AG04450 (cell line): ENCODE measurements around the gene GNG14. TPM values are rescaled to one million over a fixed set of nuclear protein-coding genes. Genes with fewer than 3 reads are reported as not detected.
A peak's percentile ranks its signal among the peaks of the same experiment; 100 is the strongest.

ENCODE experiments used
- CTCF ChIA-PET: fragments of 300-600, 350-600 bp; formaldehyde crosslinking; extraction: SDS; loops from one replicate; lab custom pipeline; 2022; ENCODE audit warnings: antibody characterized with exemption, inconsistent platforms; lab: Charles Lee
- POLR2A ChIA-PET: fragments of 350-600 bp; formaldehyde crosslinking; extraction: SDS; loops from one replicate; lab custom pipeline; 2021; ENCODE audit warnings: antibody characterized with exemption, inconsistent platforms; lab: Yijun Ruan, JAX
- DNase-seq: peaks from one replicate; pipeline ENCODE4 v3.0.0-alpha.2; 2011; ENCODE audit warnings: low read depth, low spot score
- H3K27ac ChIP-seq: one replicate; pipeline ENCODE4 v1.5.1; 2012; ENCODE audit warnings: low read depth, low read length, control low read depth
- H3K27me3 ChIP-seq: one replicate; pipeline ENCODE4 v1.6.0; 2012; ENCODE audit warnings: low read length; ENCODE audit not compliant: control insufficient read depth, insufficient read depth
- H3K4me3 ChIP-seq: 2 replicates; pipeline ENCODE4 v1.5.1; 2011; ENCODE audit warnings: mild to moderate bottlenecking, low read depth, low read length, control low read depth
- H3K9me3 ChIP-seq: 2 replicates; pipeline ENCODE4 v1.5.1; 2012; ENCODE audit warnings: low read length; ENCODE audit not compliant: control insufficient read depth, insufficient read depth
- CTCF ChIP-seq: IDR thresholded peaks from 2 replicates; pipeline ENCODE4 v1.5.1; 2011; ENCODE audit warnings: low read depth, low read length, control low read depth, inconsistent platforms
- polyA plus RNA-seq: library from polyadenylated mRNA; depleted of rRNA; stranded (reverse); fragments of >200 nt; gene quantifications from 2 replicates; pipeline ENCODE4 v1.2.3, GENCODE V29; 2011; rRNA removed
- small RNA-seq: library from RNA; depleted of rRNA; stranded (forward); fragments of <200 nt; gene quantifications from one replicate; pipeline ENCODE3, GENCODE V24; 2012; ENCODE audit warnings: low read depth; ENCODE audit not compliant: insufficient read length

Gene GNG14
- polyA plus RNA-seq, 1 experiment = not detected

- CTCF ChIA-PET = interaction anchor here (1.3 to 5.3 kb wide), 4 partner anchors 20 to 110 kb away, joined by 4 to 27 read pairs (median 9); no protein-coding TSS in a partner anchor
- TF ChIP-seq CTCF = no peak
- no peaks in the 10 kb centered on the region for H3K27me3 ChIP-seq
- POLR2A ChIA-PET = interaction anchor here (0.7 to 1.5 kb wide), 3 partner anchors 16 to 42 kb away, joined by 3 to 19 read pairs (median 3); partner anchors contain the start of genes FBXW9 and TNPO2
- peak overlapping the region; percentile 99 for H3K4me3 ChIP-seq
- no peak overlapping the region for H3K27ac ChIP-seq
- peaks cover 3% of the 10 kb centered on the region; the same call in 1 of the 2 replicates for H3K9me3 ChIP-seq
- no peak for DNase-seq
Observed at GRCh38 chr19:12737835-12738351, 50.1 kb downstream of the GNG14 start.

Small RNA genes within 50 kb of the gene (small RNA-seq; reads per million reads assigned to genes)
- gene SNORD41 = not detected

Other genes starting within 250 kb of the GNG14 start
- 1.1 and 1.7 TPM in 2 replicates for gene ZNF443, start 247.0 kb upstream of the GNG14 start, polyA plus RNA-seq
- 1.4 and 1.7 TPM in 2 replicates for gene ZNF709, start 203.2 kb upstream of the GNG14 start, polyA plus RNA-seq
- 3.3 and 4.6 TPM in 2 replicates for gene ZNF564, start 136.5 kb upstream of the GNG14 start, polyA plus RNA-seq
- gene ZNF490, start 77.2 kb upstream of the GNG14 start, polyA plus RNA-seq = 3.7 and 4.3 TPM in 2 replicates
- 13.1 and 15.8 TPM in 2 replicates for gene ZNF791, start 77.1 kb upstream of the GNG14 start, polyA plus RNA-seq
- gene MAN2B1, start 21.3 kb upstream of the GNG14 start, polyA plus RNA-seq = 30.9 and 39.5 TPM in 2 replicates
- 5.3 and 6.5 TPM in 2 replicates for gene WDR83, start 21.2 kb upstream of the GNG14 start, polyA plus RNA-seq
- gene DHPS, start 6.1 kb upstream of the GNG14 start, polyA plus RNA-seq = 53.4 and 59.1 TPM in 2 replicates
- gene FBXW9, start 8.6 kb downstream of the GNG14 start, polyA plus RNA-seq = 4.8 and 7.2 TPM in 2 replicates
- gene TNPO2, start 35.9 kb downstream of the GNG14 start, polyA plus RNA-seq = 47.3 and 58.8 TPM in 2 replicates
- gene TRIR, start 46.7 kb downstream of the GNG14 start, polyA plus RNA-seq = 147 and 161 TPM in 2 replicates
- 114 and 129 TPM in 2 replicates for gene GET3, start 49.5 kb downstream of the GNG14 start, polyA plus RNA-seq
- gene BEST2, start 63.8 kb downstream of the GNG14 start, polyA plus RNA-seq = not detected in 2 replicates
- gene HOOK2, start 87.6 kb downstream of the GNG14 start, polyA plus RNA-seq = 5.5 and 6.4 TPM in 2 replicates
- 24.1 and 44.3 TPM in 2 replicates for gene JUNB, start 103.5 kb downstream of the GNG14 start, polyA plus RNA-seq
- gene PRDX2, start 113.8 kb downstream of the GNG14 start, polyA plus RNA-seq = 187 and 237 TPM in 2 replicates
- gene THSD8, start 114.1 kb downstream of the GNG14 start, polyA plus RNA-seq = 1.6 and 2.4 TPM in 2 replicates
- 11.6 and 11.7 TPM in 2 replicates for gene RNASEH2A, start 118.6 kb downstream of the GNG14 start, polyA plus RNA-seq
- gene RTBDN, start 146.6 kb downstream of the GNG14 start, polyA plus RNA-seq = not detected in 2 replicates
- 0.47 and 0.52 TPM in 2 replicates for gene MAST1, start 150.5 kb downstream of the GNG14 start, polyA plus RNA-seq
- 28.9 and 39.5 TPM in 2 replicates for gene DNASE2, start 193.5 kb downstream of the GNG14 start, polyA plus RNA-seq
- not detected in 2 replicates for gene KLF1, start 199.2 kb downstream of the GNG14 start, polyA plus RNA-seq
- gene GCDH, start 203.2 kb downstream of the GNG14 start, polyA plus RNA-seq = 11.4 and 14.0 TPM in 2 replicates
- not detected in 2 replicates for gene SYCE2, start 231.3 kb downstream of the GNG14 start, polyA plus RNA-seq
- 13.5 and 23.0 TPM in 2 replicates for gene FARSA, start 245.7 kb downstream of the GNG14 start, polyA plus RNA-seq